Pericardium fibroblast (primary cell): Measurements from ENCODE around the gene PLPP7. TPM values are rescaled to one million over a fixed set of nuclear protein-coding genes. Genes with fewer than 3 reads are reported as not detected.

Experiments used
- total RNA-seq: library from RNA; depleted of rRNA; stranded (reverse); fragments of >200 nt; gene quantifications from 2 replicates; pipeline ENCODE4 v1.2.3, GENCODE V29; 2015

Gene PLPP7
- 7.9 and 8.5 TPM in 2 replicates for total RNA-seq

GRCh38 chr9:131289301-131290035, at the start of gene PLPP7:
Gene PLPP7 (plus strand): TSS chr9:131289723. CDS start chr9:131289998, 275 bp downstream.

DNA sequence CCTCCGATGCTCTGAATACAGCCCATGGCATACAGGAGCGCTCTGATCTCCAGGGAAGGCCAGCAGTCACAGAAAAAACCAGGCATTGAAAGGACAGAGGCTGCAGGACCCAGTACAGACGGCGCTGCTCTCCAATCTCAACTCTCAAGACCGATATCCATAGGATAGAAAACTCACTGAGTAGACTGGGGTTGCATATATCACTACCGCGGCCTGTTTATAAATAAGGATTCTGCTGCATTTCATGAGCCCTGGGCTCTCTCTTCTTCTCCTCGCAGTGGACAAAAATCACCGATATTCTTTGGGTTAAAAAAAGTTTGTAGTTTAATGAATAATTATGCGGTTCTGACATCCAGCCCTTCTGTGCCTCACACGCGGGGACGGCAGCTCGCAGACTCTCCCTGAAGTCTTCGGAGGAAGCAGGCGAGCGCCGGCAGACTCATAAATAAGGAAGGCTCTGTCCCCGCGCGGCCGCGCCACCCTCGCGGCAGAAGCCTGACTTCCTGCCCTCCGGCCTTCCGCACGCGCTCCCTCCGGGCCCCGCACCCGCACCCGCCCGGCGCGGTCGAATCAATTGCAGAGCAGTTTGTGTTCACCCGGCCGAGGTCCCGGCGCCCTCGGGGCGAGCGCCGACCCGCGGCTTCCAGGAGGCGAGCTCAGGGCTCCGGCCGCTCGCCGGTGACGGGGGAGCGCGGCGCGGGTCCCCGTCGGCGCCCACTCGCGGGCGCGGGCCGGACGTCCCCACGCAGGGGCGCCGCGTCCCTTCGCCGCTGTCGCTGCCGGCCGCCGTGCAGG, 13.2 kb upstream of the PLPP7 start, which contains the start of gene FAM78A:
FAM78A (minus strand) TSS at position 417 of the 795 bp plus-strand sequence; CDS start at position 86, 331 bp downstream.

Other genes starting within 250 kb of the PLPP7 start
- 1.2 and 2.5 TPM in 2 replicates for gene AIF1L, start 193.2 kb upstream of the PLPP7 start, total RNA-seq
- 9.5 and 9.7 TPM in 2 replicates for gene NUP214, start 164.1 kb upstream of the PLPP7 start, total RNA-seq
- gene FAM78A, start 13.2 kb upstream of the PLPP7 start, total RNA-seq: 1.7 and 2.0 TPM in 2 replicates
- 67.3 and 97.3 TPM in 2 replicates for gene PRRC2B, start 104.4 kb downstream of the PLPP7 start, total RNA-seq
- gene POMT1, start 213.2 kb downstream of the PLPP7 start, total RNA-seq: 20.3 and 35.2 TPM in 2 replicates
- 15.6 and 22.9 TPM in 2 replicates for gene UCK1, start 241.5 kb downstream of the PLPP7 start, total RNA-seq